HCT116 (cell line): ENCODE results near the gene ATP1B3.
"Not testable (repeated sequence)": the region's sequence is repeated elsewhere in the genome, so short reads cannot be mapped to it uniquely, and the experiment has no call there.

Source experiments
- CEBPB ChIP-seq: IDR thresholded peaks from 2 replicates; pipeline ENCODE4 v1.6.1; 2012; ENCODE audit warnings: low read depth
- CTCF ChIP-seq, 3 experiments: fragments of 200-600 bp in 1 of 3; sonication (generic) in 1 of 3; IDR thresholded peaks in 2 of 3; conservative IDR thresholded peaks in 1 of 3; 2 replicates each; pipeline ENCODE4 v1.5.1; 2012 to 2017; ENCODE audit warnings: low read depth in 2 of 3, low read length in 2 of 3, antibody characterized with exemption in 1 of 3, borderline replicate concordance in 1 of 3, control low read depth in 1 of 3, mild to moderate bottlenecking in 1 of 3, mixed read lengths in 1 of 3, mixed run types in 1 of 3, moderate library complexity in 1 of 3; ENCODE audit not compliant: insufficient read depth in 1 of 3
- EZH2phosphoT487 ChIP-seq: fragments of 200-600 bp; IDR thresholded peaks from 2 replicates; pipeline ENCODE4 v1.6.1; 2018; ENCODE audit warnings: antibody characterized with exemption, borderline replicate concordance
- POLR2A ChIP-seq: IDR thresholded peaks from 2 replicates; pipeline ENCODE4 v1.7.0; 2011; ENCODE audit warnings: borderline replicate concordance; ENCODE audit not compliant: insufficient read depth, insufficient read length; ENCODE audit errors: extremely low read depth
- POLR2AphosphoS5 ChIP-seq: IDR thresholded peaks from 2 replicates; pipeline ENCODE4 v1.6.1; 2011; ENCODE audit warnings: mild to moderate bottlenecking, low read depth, low read length, moderate library complexity
- RAD21 ChIP-seq: IDR thresholded peaks from 2 replicates; pipeline ENCODE4 v1.6.1; 2012; ENCODE audit warnings: low read depth, mild to moderate bottlenecking
- REST ChIP-seq: IDR thresholded peaks from 2 replicates; pipeline ENCODE4 v1.6.1; 2012; ENCODE audit warnings: low read depth
- TCF7L2 ChIP-seq: IDR thresholded peaks from 2 replicates; pipeline ENCODE4 v1.7.0; 2011; ENCODE audit warnings: borderline replicate concordance, inconsistent platforms; ENCODE audit not compliant: insufficient read depth, insufficient read length; ENCODE audit errors: extremely low read depth

GRCh38 chr3:141909986-141910385, 33.5 kb downstream of the ATP1B3 start:
- TF ChIP-seq CTCF (IDR thresholded peaks at IDR 0.05 in 2 of 3, conservative IDR thresholded peaks at IDR 0.05 in 1 of 3; ENCODE audit: borderline replicate concordance in 1 of 3, insufficient read depth in 1 of 3, low read depth in 2 of 3, low read length in 2 of 3); CEBPB; POLR2A; RAD21; POLR2AphosphoS5; EZH2phosphoT487; TCF7L2; REST: not testable (repeated sequence)
